ENCODE results near the gene FBXO9. TPM values are rescaled to one million over a fixed set of nuclear protein-coding genes. Genes with fewer than 3 reads are reported as not detected.

The FBXO9 gene
- total and polyA plus RNA-seq, 4 donors, result 36.8 to 79.1 (median 51.2) TPM

GRCh38 chr6:53033764-53034163 lies 31.4 kb upstream of the FBXO9 start (continued):
- TF ChIP-seq ATF3 (IDR thresholded peaks at IDR 0.05), result no peak

- Histone ChIP-seq H3K27me3 (ENCODE audit: control insufficient read depth in 4 of 4, insufficient read depth in 4 of 4, low read length in 3 of 4) (no peaks in the 10 kb centered on the region), H3K36me3 (ENCODE audit: control insufficient read depth in 4 of 4, insufficient read depth in 3 of 4, low read depth in 1 of 4, low read length in 3 of 4) (peaks cover 1 to 35% (median 27%) of the 10 kb centered on the region in 4 donors), H3K9ac (ENCODE audit: low read depth in 1 of 2, low read length in 2 of 2) (no peak overlapping the region), H3K4me3 (ENCODE audit: low read depth in 1 of 3, low read length in 3 of 3) (no peak overlapping the region), H3K27ac (ENCODE audit: low read depth in 1 of 2, low read length in 2 of 2) (no peak overlapping the region), H3K4me1 (ENCODE audit: control insufficient read depth in 4 of 4, insufficient read depth in 4 of 4, low read length in 3 of 4) (no peaks in the 10 kb centered on the region), H3K9me3 (ENCODE audit: control insufficient read depth in 4 of 4, low read length in 3 of 4) (no peaks in the 10 kb centered on the region)
- WGBS, result 84% methylated on average over 8 of the region's 8 CpGs
- TF ChIP-seq MAX (IDR thresholded peaks at IDR 0.05) (no peak), EGR1 (IDR thresholded peaks at IDR 0.05; ENCODE audit: low read depth in 2 of 2) (no peak), SP1 (IDR thresholded peaks at IDR 0.05) (no peak), FOXA2 (IDR thresholded peaks at IDR 0.05) (no peak), YY1 (IDR thresholded peaks at IDR 0.05) (no peak), JUND (IDR thresholded peaks at IDR 0.05) (no peak), ATF3 (IDR thresholded peaks at IDR 0.05) (no peak), FOXA1 (IDR thresholded peaks at IDR 0.05) (no peak), HNF4A (conservative IDR thresholded peaks at IDR 0.05) (no peak), ZBTB33 (IDR thresholded peaks at IDR 0.05) (no peak), REST (IDR thresholded peaks at IDR 0.05) (no peak), CTCF (IDR thresholded peaks at IDR 0.05; ENCODE audit: low read depth, low read length, missing input control) (no peak), TAF1 (conservative IDR thresholded peaks at IDR 0.05) (no peak), NR2F2 (IDR thresholded peaks at IDR 0.05) (no peak), RXRA (IDR thresholded peaks at IDR 0.05) (no peak), RAD21 (IDR thresholded peaks at IDR 0.05) (no peak), GABPA (IDR thresholded peaks at IDR 0.05 in 1 of 2, conservative IDR thresholded peaks at IDR 0.05 in 1 of 2) (no peak), HNF4G (IDR thresholded peaks at IDR 0.05) (no peak)
- DNase-seq (ENCODE audit: low spot score), result no peak
Measured at GRCh38 chr6:53035549-53036213, 29.5 kb upstream of the FBXO9 start.
